MM.1S (cell line): ENCODE measurements around the gene MRPL52.

Experiments
- DNase-seq: peaks from one replicate; pipeline ENCODE4 v3.0.0-alpha.2; 2015
- H2AFZ ChIP-seq: fragments of 300-600 bp; sonication (generic); 2 replicates; pipeline ENCODE4 v1.6.0; 2016; ENCODE audit warnings: antibody characterized with exemption, low read length
- H3F3A ChIP-seq: fragments of 300-600 bp; sonication (generic); 2 replicates; pipeline ENCODE4 v1.6.1; 2016; ENCODE audit warnings: mild to moderate bottlenecking, antibody characterized with exemption, low read length, moderate library complexity, mixed read lengths; ENCODE audit not compliant: insufficient read depth
- H3K27ac ChIP-seq: fragments of 300-600 bp; sonication (generic); 2 replicates; pipeline ENCODE4 v1.5.1; 2016; ENCODE audit warnings: mild to moderate bottlenecking, low read length
- H3K27me3 ChIP-seq: fragments of 300-600 bp; sonication (generic); replicated peaks from 2 replicates; pipeline ENCODE4 v1.6.0; 2016; ENCODE audit warnings: low read length; ENCODE audit not compliant: insufficient read depth
- H3K36me3 ChIP-seq: fragments of 300-600 bp; sonication (generic); replicated peaks from 2 replicates; pipeline ENCODE4 v1.6.1; 2016; ENCODE audit warnings: mild to moderate bottlenecking, low read length, mixed read lengths; ENCODE audit not compliant: insufficient read depth
- H3K4me1 ChIP-seq: fragments of 300-600 bp; sonication (generic); 2 replicates; pipeline ENCODE4 v1.6.1; 2016; ENCODE audit warnings: low read length, mixed read lengths
- H3K4me2 ChIP-seq: fragments of 300-600 bp; sonication (generic); 2 replicates; pipeline ENCODE4 v1.6.0; 2016; ENCODE audit warnings: low read depth, low read length
- H3K4me3 ChIP-seq: fragments of 300-600 bp; sonication (generic); 2 replicates; pipeline ENCODE4 v1.5.1; 2016; ENCODE audit warnings: low read length, mixed read lengths
- H3K79me2 ChIP-seq: fragments of 300-600 bp; sonication (generic); 2 replicates; pipeline ENCODE4 v1.6.1; 2016; ENCODE audit warnings: mixed run types, low read length, mixed read lengths
- H3K9ac ChIP-seq: fragments of 300-600 bp; sonication (generic); 2 replicates; pipeline ENCODE4 v1.6.1; 2016; ENCODE audit warnings: low read length, mixed read lengths
- H3K9me2 ChIP-seq: fragments of 300-600 bp; sonication (generic); replicated peaks from 2 replicates; pipeline ENCODE4 v1.6.1; 2016; ENCODE audit warnings: mild to moderate bottlenecking, low read length, mixed read lengths; ENCODE audit not compliant: insufficient read depth
- H3K9me3 ChIP-seq: fragments of 300-600 bp; sonication (generic); replicated peaks from 2 replicates; pipeline ENCODE4 v1.6.1; 2016; ENCODE audit warnings: mild to moderate bottlenecking, low read length, mixed read lengths; ENCODE audit not compliant: insufficient read depth
- H4K20me1 ChIP-seq: fragments of 300-600 bp; sonication (generic); 2 replicates; pipeline ENCODE4 v1.6.1; 2016; ENCODE audit warnings: mild to moderate bottlenecking, low read length, moderate library complexity, mixed read lengths; ENCODE audit not compliant: insufficient read depth
- EZH2 ChIP-seq: fragments of 300-600 bp; sonication (generic); optimal IDR thresholded peaks from 2 replicates; pipeline ENCODE3; 2017; ENCODE audit warnings: low read depth, mild to moderate bottlenecking, antibody characterized with exemption, low read length, mixed read lengths
- EZH2phosphoT487 ChIP-seq: fragments of 300-600 bp; sonication (generic); IDR thresholded peaks from 2 replicates; pipeline ENCODE4 v1.6.1; 2018; ENCODE audit warnings: antibody characterized with exemption, low read length
- TF ChIP-seq, protein P1 (sequence below): fragments of 300-600 bp; sonication (generic); IDR thresholded peaks from 2 replicates; pipeline ENCODE4 v1.5.1; 2016; ENCODE audit warnings: antibody characterized with exemption, low read length, mixed read lengths

The MRPL52 gene

DNA sequence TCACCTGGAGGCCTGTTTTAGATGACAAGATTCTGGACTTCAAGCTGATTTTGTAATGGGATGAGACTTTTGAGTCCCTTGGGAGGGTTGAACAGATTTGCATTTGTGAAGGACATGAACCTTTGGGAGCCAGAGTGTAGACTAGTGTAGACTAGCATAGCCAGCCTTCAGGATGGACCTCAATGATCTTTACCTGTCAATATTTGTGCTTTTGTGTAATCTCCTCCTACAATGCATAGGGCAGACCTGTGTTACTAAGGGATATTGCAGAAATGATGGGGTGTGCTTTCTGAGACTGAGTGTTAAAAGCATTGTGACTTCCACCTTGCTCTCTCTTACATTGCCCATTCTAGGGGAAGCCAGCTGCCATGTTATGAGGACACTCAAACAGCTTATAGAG lies 32.0 kb downstream of the MRPL52 start:
- no peak overlapping the region for H3K9ac ChIP-seq
- no peaks in the 10 kb centered on the region for H3K36me3 ChIP-seq
- H3K79me2 ChIP-seq = no peaks in the 10 kb centered on the region
- H4K20me1 ChIP-seq = no peaks in the 10 kb centered on the region
- H3F3A ChIP-seq = no peaks in the 10 kb centered on the region
- H3K4me2 ChIP-seq = no peak overlapping the region
- H3K4me1 ChIP-seq = no peaks in the 10 kb centered on the region
- H3K9me3 ChIP-seq = no peaks in the 10 kb centered on the region
- no peak overlapping the region for H3K4me3 ChIP-seq
- H2AFZ ChIP-seq = no peak overlapping the region
- TF ChIP-seq EZH2 = no peak
- TF ChIP-seq, protein P1, sequence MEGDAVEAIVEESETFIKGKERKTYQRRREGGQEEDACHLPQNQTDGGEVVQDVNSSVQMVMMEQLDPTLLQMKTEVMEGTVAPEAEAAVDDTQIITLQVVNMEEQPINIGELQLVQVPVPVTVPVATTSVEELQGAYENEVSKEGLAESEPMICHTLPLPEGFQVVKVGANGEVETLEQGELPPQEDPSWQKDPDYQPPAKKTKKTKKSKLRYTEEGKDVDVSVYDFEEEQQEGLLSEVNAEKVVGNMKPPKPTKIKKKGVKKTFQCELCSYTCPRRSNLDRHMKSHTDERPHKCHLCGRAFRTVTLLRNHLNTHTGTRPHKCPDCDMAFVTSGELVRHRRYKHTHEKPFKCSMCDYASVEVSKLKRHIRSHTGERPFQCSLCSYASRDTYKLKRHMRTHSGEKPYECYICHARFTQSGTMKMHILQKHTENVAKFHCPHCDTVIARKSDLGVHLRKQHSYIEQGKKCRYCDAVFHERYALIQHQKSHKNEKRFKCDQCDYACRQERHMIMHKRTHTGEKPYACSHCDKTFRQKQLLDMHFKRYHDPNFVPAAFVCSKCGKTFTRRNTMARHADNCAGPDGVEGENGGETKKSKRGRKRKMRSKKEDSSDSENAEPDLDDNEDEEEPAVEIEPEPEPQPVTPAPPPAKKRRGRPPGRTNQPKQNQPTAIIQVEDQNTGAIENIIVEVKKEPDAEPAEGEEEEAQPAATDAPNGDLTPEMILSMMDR = no peak
- no peak for TF ChIP-seq EZH2phosphoT487
- no peaks in the 10 kb centered on the region for H3K27me3 ChIP-seq
- DNase-seq = no peak
- H3K9me2 ChIP-seq = no peaks in the 10 kb centered on the region
- H3K27ac ChIP-seq = no peak overlapping the region

GRCh38 chr14:22864979-22865378 lies 35.3 kb downstream of the MRPL52 start:
- no peaks in the 10 kb centered on the region for H3K9me3 ChIP-seq
- no peaks in the 10 kb centered on the region for H3K79me2 ChIP-seq
- no peak for TF ChIP-seq EZH2
- TF ChIP-seq, protein P1 = no peak
- no peak for TF ChIP-seq EZH2phosphoT487
- H2AFZ ChIP-seq = no peak overlapping the region
- no peak overlapping the region for H3K4me3 ChIP-seq
- no peak overlapping the region for H3K9ac ChIP-seq
- H3K36me3 ChIP-seq = no peaks in the 10 kb centered on the region
- DNase-seq = no peak
- H4K20me1 ChIP-seq = no peaks in the 10 kb centered on the region
- no peak overlapping the region for H3K4me2 ChIP-seq
- H3K4me1 ChIP-seq = no peaks in the 10 kb centered on the region
- no peaks in the 10 kb centered on the region for H3K27me3 ChIP-seq
- no peaks in the 10 kb centered on the region for H3K9me2 ChIP-seq
- H3K27ac ChIP-seq = no peak overlapping the region
- no peaks in the 10 kb centered on the region for H3F3A ChIP-seq

DNA sequence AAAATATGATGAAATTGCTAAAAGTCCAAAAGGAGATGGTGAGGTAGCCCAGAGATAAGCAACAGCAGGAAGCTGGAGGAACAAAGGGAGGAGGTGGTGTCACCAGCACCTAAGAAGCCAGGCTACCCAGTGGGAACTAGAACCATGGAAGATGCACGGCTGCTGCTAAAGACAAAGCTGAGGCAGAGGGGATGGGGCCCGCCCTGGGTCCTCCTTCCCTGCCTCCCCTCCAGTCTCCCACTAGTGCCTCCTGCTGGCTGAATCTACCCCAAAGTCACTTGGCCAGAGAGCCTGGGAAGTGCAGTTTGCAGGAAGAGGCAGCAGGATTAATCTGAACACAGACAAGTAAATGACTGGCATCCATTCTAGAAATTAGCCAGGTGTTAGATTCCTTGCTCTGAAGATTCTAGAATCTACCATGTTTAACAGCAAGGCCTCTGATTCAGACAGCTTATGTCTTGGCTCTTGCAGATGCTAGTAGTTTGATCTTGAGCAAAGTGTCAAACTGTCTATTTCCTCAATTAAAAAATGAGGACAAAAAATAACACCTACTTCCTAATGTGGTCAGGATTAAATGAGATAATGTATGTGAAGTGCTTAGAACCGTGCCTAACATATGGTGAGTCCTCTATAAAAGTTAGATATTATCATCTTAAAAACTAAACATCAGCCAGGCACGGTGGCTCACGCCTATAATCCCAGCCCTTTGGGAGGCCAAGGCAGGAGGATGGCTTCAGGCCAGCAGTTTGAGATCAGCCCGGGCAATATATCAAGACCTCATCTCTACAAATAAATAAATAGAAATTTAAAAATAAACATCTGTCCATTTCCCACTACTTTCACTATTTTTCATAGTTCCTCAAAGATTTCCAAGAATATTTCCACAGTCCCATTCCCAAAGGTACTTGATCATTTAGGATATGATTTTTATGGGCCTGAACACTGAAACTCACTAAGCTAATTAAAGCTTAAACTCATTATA lies 36.0 kb downstream of the MRPL52 start:
- Histone ChIP-seq H3K79me2 (no peaks in the 10 kb centered on the region), H3K9ac (no peak overlapping the region), H2AFZ (no peak overlapping the region)

More for the DNA sequence above, 36.0 kb downstream of the MRPL52 start:
- Histone ChIP-seq H3K4me1 (peaks cover 3% of the 10 kb centered on the region; the same call in 1 of the 2 replicates), H3K27me3 (no peaks in the 10 kb centered on the region), H3K36me3 (no peaks in the 10 kb centered on the region), H3K9me3 (no peaks in the 10 kb centered on the region), H4K20me1 (no peaks in the 10 kb centered on the region), H3K4me2 (no peak overlapping the region), H3K27ac (no peak overlapping the region), H3K4me3 (no peak overlapping the region), H3F3A (peaks cover 3% of the 10 kb centered on the region), H3K9me2 (no peaks in the 10 kb centered on the region)
- no peak for DNase-seq
- TF ChIP-seq, protein P1 = peak; percentile 15; the same call in 1 of the 2 replicates
- TF ChIP-seq EZH2phosphoT487 (no peak), EZH2 (no peak)
